Esophagus squamous epithelium (tissue), 5 donors: ENCODE measurements around the gene TBC1D22B. TPM values are rescaled to one million over a fixed set of nuclear protein-coding genes. Genes with fewer than 3 reads are reported as not detected.

Experiments used
- DNase-seq: peaks from one replicate; lab custom pipeline; 2025; lab: John Stamatoyannopoulos, UW
- H3K27ac ChIP-seq, 4 donors: fragments of 200-600 bp; sonication (generic); one replicate each; pipeline ENCODE4 v1.5.1; 2016 to 2019; ENCODE audit warnings: mild to moderate bottlenecking in 1 of 4
- H3K27me3 ChIP-seq, 4 donors: fragments of 200-600 bp; sonication (generic); 1 replicate in 3 of 4; 2 replicates in 1 of 4; pipeline versions ENCODE4 v1.5.1 to v1.6.0; 2017 to 2021; ENCODE audit warnings: antibody characterized with exemption in 1 of 4
- H3K36me3 ChIP-seq, 3 donors: fragments of 200-600 bp; sonication (generic); one replicate each; pipeline ENCODE4 v1.5.1; 2016 to 2019
- H3K4me1 ChIP-seq, 3 donors: fragments of 200-600 bp; sonication (generic); one replicate each; pipeline ENCODE4 v1.5.1; 2017 to 2019
- H3K4me3 ChIP-seq, 4 donors: fragments of 200-600 bp; sonication (generic); 1 replicate in 3 of 4; 2 replicates in 1 of 4; pipeline ENCODE4 v1.5.1; 2016 to 2019; ENCODE audit warnings: mild to moderate bottlenecking in 2 of 4, moderate library complexity in 1 of 4
- H3K9me3 ChIP-seq, 3 donors: fragments of 200-600 bp; sonication (generic); one replicate each; pipeline ENCODE4 v1.5.1; 2016 to 2019
- POLR2A ChIP-seq, 4 donors: fragments of 450-650 bp; IDR thresholded peaks; one replicate each; pipeline ENCODE4 v1.6.1; 2017; ENCODE audit warnings: antibody characterized with exemption in 4 of 4, mild to moderate bottlenecking in 4 of 4, moderate library complexity in 3 of 4
- WGBS, 2 donors: methylation state at CpG; one replicate each; pipeline ENCODE4 v1.1.5; 2018; 5-methylcytosine and 5-hydroxymethylcytosine counted together
- intact Hi-C: fragments of 100-400 bp; cut with DNase I; formaldehyde crosslinking; loops from one replicate; pipeline ENCODE4 v1.15.0; 2022
- total RNA-seq, 4 donors: library from RNA; depleted of rRNA; stranded (reverse); fragments of >200 nt; gene quantifications; one replicate each; pipeline ENCODE4 v1.1.0, GENCODE V29; 2016
- TF ChIP-seq, protein P1 (sequence below), 6 experiments: fragments of 450-650 bp in 4 of 6; fragments of 200-600 bp in 2 of 6; sonication (generic) in 2 of 6; IDR thresholded peaks; one replicate each; pipeline ENCODE4 v1.5.1; 2016 to 2019; ENCODE audit warnings: antibody characterized with exemption in 6 of 6, mild to moderate bottlenecking in 4 of 6, moderate library complexity in 4 of 6
- donor health status: DM: yes; HTN: yes; CAD: no.

TBC1D22B gene
- total RNA-seq, 4 donors from 2014 or later, result 8.7 to 13.2 (median 10.4) TPM

DNA sequence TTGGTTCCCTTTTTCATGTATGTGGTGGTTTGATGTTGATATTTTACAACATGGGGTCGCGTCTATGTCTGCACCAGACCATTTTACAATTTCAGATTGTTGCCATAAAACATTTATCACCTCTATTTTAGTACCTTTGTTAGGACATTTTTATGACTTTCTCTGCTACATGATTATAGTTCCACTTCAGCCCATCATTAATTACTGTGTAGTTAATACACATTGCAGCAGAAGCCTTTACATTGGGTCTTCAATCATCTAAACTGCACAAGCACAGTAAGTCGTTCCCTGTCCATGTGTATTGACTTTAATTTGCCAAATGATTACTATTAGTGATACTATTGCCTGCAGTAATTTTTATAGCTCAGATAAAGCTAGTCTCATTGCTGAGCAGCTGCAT is 16.1 kb downstream of the TBC1D22B start:
- Histone ChIP-seq H3K27me3 (no peaks in the 10 kb centered on the region), H3K4me3 (no peak overlapping the region), H3K27ac (no peak overlapping the region), H3K9me3 (no peaks in the 10 kb centered on the region), H3K36me3 (peaks cover 0 to 43% (median 0%) of the 10 kb centered on the region in 3 donors), H3K4me1 (peaks cover 0 to 22% (median 0%) of the 10 kb centered on the region in 3 donors)
- TF ChIP-seq POLR2A (IDR thresholded peaks at IDR 0.05), result no peak
- TF ChIP-seq, protein P1, sequence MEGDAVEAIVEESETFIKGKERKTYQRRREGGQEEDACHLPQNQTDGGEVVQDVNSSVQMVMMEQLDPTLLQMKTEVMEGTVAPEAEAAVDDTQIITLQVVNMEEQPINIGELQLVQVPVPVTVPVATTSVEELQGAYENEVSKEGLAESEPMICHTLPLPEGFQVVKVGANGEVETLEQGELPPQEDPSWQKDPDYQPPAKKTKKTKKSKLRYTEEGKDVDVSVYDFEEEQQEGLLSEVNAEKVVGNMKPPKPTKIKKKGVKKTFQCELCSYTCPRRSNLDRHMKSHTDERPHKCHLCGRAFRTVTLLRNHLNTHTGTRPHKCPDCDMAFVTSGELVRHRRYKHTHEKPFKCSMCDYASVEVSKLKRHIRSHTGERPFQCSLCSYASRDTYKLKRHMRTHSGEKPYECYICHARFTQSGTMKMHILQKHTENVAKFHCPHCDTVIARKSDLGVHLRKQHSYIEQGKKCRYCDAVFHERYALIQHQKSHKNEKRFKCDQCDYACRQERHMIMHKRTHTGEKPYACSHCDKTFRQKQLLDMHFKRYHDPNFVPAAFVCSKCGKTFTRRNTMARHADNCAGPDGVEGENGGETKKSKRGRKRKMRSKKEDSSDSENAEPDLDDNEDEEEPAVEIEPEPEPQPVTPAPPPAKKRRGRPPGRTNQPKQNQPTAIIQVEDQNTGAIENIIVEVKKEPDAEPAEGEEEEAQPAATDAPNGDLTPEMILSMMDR (IDR thresholded peaks at IDR 0.05), result no peak
- intact Hi-C loops, result no loop called here
- WGBS, 2 donors, result 64 to 82% methylated on average over 3 of the region's 3 CpGs
- no peak for DNase-seq

DNA sequence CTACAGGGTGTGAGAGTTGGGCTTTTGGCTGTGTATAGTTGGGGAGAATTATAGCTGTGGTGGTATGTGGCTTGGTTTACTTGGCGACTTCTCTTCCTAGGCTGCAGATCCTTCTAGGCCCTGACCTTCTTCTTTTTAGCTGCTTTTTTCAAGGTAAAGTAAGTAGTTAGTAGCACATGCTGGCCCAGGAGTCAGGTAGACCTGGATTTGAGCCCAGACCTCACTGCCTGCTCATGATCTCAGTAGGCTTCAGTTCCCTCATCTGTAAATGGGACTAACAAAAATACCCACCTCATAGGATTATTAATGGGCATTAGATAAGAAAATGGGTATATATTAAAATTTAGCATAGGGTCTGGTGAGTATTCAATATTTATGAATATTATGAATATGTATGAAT is 17.8 kb downstream of the TBC1D22B start:
- Histone ChIP-seq H3K27ac (no peak overlapping the region), H3K27me3 (no peaks in the 10 kb centered on the region), H3K36me3 (peaks cover 0 to 38% (median 0%) of the 10 kb centered on the region in 3 donors), H3K9me3 (no peaks in the 10 kb centered on the region), H3K4me1 (peaks cover 0 to 25% (median 0%) of the 10 kb centered on the region in 3 donors), H3K4me3 (no peak overlapping the region)
- DNase-seq, result no peak
- intact Hi-C loops, result no loop called here
- 78 to 83% methylated on average over 1 of the region's 1 CpG for WGBS, 2 donors
- no peak for TF ChIP-seq POLR2A (IDR thresholded peaks at IDR 0.05)
- TF ChIP-seq, protein P1 (IDR thresholded peaks at IDR 0.05), result no peak

DNA sequence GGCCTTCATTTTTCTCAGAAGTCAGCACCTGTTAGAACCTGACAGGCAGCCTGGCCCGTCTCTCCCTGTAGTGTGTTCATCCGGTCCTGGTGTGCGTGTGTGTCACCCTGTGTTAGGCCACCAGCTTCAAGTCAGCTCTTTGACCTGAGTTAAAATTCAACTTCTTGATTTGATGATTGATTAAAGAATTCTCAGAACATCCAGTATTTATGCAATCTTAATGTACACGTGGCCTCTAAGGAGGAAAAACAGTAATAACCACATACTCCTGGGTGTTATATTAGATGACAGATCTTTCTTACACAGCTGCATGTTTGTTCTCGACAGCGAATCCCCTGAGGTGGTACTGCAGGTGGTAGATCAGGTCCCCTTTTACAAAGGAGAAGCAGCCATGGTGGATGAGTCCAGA is 19.4 kb downstream of the TBC1D22B start:
- Histone ChIP-seq H3K27me3 (no peaks in the 10 kb centered on the region), H3K4me1 (peaks cover 0 to 26% (median 0%) of the 10 kb centered on the region in 3 donors), H3K4me3 (no peak overlapping the region), H3K36me3 (peaks cover 0 to 40% (median 0%) of the 10 kb centered on the region in 3 donors), H3K9me3 (no peaks in the 10 kb centered on the region), H3K27ac (no peak overlapping the region)
- intact Hi-C loops, result no loop called here
- no peak for DNase-seq
- 83% methylated on average over 6 of the region's 6 CpGs for WGBS, 2 donors
- TF ChIP-seq, protein P1 (IDR thresholded peaks at IDR 0.05), result no peak
- TF ChIP-seq POLR2A (IDR thresholded peaks at IDR 0.05), result no peak

DNA sequence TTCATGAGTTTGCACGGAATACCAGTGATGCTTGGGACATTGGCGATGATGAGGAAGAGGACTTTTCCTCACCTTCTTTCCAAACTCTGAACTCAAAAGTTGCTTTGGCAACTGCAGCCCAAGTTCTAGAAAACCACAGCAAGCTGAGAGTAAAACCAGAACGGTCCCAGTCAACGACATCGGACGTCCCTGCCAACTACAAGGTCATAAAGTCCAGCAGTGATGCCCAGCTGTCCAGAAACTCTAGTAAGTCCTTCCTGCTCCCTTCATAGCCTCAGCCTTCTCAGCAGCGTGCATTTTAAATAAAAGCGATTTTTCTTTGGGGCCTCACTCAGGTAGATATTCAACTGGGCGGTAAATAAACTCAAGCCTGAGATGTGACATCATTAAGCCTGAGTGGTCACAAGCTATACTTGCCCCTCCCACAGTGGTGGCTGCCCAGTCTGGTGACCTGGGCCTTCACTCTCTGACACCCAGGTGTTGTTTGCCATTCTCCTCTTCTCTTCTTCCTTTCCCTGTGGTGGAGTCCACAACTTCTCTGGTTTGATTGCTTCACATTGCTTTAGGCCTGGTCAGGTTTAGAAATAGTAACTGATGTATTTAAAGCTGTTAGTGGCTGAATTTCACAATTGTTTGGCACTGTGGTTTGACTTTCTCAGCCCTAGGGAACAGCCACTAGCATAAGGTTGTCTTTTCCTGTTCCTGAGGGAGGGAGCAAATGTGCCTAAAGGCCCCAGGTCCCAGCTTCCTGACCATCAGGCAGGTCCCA is 22.0 kb downstream of the TBC1D22B start:
- intact Hi-C loops, result no loop called here
- no peak overlapping the region for H3K4me3 ChIP-seq
- TF ChIP-seq, protein P1 (IDR thresholded peaks at IDR 0.05), result no peak
- TF ChIP-seq POLR2A (IDR thresholded peaks at IDR 0.05), result no peak
- no peak for DNase-seq
- H3K27ac ChIP-seq, result peak overlapping the region in 1 of 4 donors; percentile 42
- no peaks in the 10 kb centered on the region for H3K9me3 ChIP-seq
- peaks cover 5 to 57% (median 7%) of the 10 kb centered on the region in 3 donors for H3K36me3 ChIP-seq
- 78 to 94% methylated on average over 8 to 9 of the region's 9 CpGs for WGBS, 2 donors
- H3K27me3 ChIP-seq, result no peaks in the 10 kb centered on the region
- peaks cover 0 to 26% (median under 1%) of the 10 kb centered on the region in 3 donors for H3K4me1 ChIP-seq

DNA sequence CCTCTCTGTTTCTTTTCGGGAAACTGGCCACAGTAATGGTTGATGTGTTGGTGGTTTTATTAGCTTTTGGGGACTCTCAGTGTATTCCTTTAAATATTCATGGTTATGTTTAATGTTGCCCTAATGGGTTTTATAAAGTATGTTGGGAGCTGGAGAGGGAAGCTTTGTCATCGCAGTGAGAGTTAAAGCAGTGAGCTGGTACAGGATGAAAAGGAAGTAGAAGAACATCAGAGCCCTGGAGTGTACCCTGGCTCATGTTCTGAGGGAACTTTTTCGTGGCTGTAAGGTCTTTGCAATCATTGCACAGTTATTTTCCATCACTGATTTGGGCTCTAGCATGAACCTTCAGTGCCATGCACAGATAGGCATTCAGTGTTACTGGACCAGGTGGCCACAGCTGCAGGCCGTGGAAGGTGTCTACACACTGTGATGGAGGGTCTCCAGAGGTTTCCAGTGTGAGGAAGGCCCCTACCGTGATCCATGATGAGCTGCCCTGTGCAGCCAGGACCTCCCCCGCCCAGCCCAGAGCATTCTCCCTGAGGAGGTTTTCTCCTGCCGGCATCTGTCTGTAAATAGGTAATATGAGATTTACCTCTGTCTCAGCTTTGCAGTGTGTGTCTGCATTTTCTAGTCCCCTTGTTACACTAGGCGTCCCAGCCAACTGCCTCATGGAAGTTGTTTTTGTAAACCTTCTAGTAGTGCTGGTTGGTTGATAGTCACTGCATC is 22.8 kb downstream of the TBC1D22B start:
- Histone ChIP-seq H3K9me3 (no peaks in the 10 kb centered on the region), H3K27ac (no peak overlapping the region), H3K4me3 (no peak overlapping the region), H3K36me3 (peaks cover 5 to 61% (median 11%) of the 10 kb centered on the region in 3 donors), H3K4me1 (peaks cover 0 to 29% (median 3%) of the 10 kb centered on the region in 3 donors), H3K27me3 (no peaks in the 10 kb centered on the region)
- no peak for DNase-seq
- TF ChIP-seq, protein P1 (IDR thresholded peaks at IDR 0.05), result no peak
- no peak for TF ChIP-seq POLR2A (IDR thresholded peaks at IDR 0.05)
- 79 to 94% methylated on average over 7 of the region's 8 CpGs for WGBS, 2 donors
- intact Hi-C loops, result no loop called here
